Caki2 (cell line): Measurements from ENCODE around the gene SGCD. TPM values are rescaled to one million over a fixed set of nuclear protein-coding genes. Genes with fewer than 3 reads are reported as not detected.
A peak's percentile ranks its signal among the peaks of the same experiment; 100 is the strongest.

ENCODE experiments used
- DNase-seq: peaks from one replicate; pipeline ENCODE4 v3.0.0-alpha.2; 2015; ENCODE audit warnings: low read depth
- in situ Hi-C: cut with HindIII; loops from 2 replicates; pipeline ENCODE4 v1.10.0; 2016; ENCODE audit warnings: low sequenced_read_pairs, low pct_unique_long_range_greater_than_20kb, mixed read lengths
- total RNA-seq: library from RNA; depleted of rRNA; stranded (reverse); fragments of >200 nt; shearing (Covaris generic); gene quantifications from 2 replicates; pipeline ENCODE4 v1.2.3, GENCODE V29; 2014; ENCODE audit warnings: low replicate concordance

Gene SGCD
- total RNA-seq, 1 experiment from 2014 or later, result not detected

GRCh38 chr5:156526081-156526925, 199.3 kb downstream of the SGCD start:
- no peak for DNase-seq
- in situ Hi-C loops, result no loop called here

- no peak for DNase-seq
- in situ Hi-C loops, result no loop called here
These were observed 200.6 kb downstream of the SGCD start for GRCh38 chr5:156527611-156528010.

GRCh38 chr5:156528673-156529072, 201.7 kb downstream of the SGCD start:
- in situ Hi-C loops, result no loop called here
- no peak for DNase-seq

- peak; percentile 22 for DNase-seq
- in situ Hi-C loops, result no loop called here
These were observed 202.9 kb downstream of the SGCD start for GRCh38 chr5:156529892-156530291.

- in situ Hi-C loops, result no loop called here
- no peak for DNase-seq
These were observed 204.2 kb downstream of the SGCD start for GRCh38 chr5:156531199-156531598.

- in situ Hi-C loops, result no loop called here
These were observed 206.0 kb downstream of the SGCD start for GRCh38 chr5:156532921-156533320.

GRCh38 chr5:156534085-156534484, 207.1 kb downstream of the SGCD start:
- DNase-seq, result no peak
- in situ Hi-C loops, result no loop called here

More at GRCh38 chr5:156532921-156533320, 206.0 kb downstream of the SGCD start:
- no peak for DNase-seq

GRCh38 chr5:156534906-156535485, 208.0 kb downstream of the SGCD start:
- in situ Hi-C loops, result no loop called here

GRCh38 chr5:156540491-156540890, 213.5 kb downstream of the SGCD start:
- in situ Hi-C loops, result no loop called here
- no peak for DNase-seq

More at GRCh38 chr5:156534906-156535485, 208.0 kb downstream of the SGCD start:
- no peak for DNase-seq

- no peak for DNase-seq
- in situ Hi-C loops, result no loop called here
These were observed 214.6 kb downstream of the SGCD start for GRCh38 chr5:156541582-156541981.

GRCh38 chr5:156543348-156544145, 216.6 kb downstream of the SGCD start:
- in situ Hi-C loops, result no loop called here
- DNase-seq, result no peak

- in situ Hi-C loops, result no loop called here
- DNase-seq, result no peak
These were observed 225.9 kb downstream of the SGCD start for GRCh38 chr5:156552855-156553358.

- DNase-seq, result no peak
- in situ Hi-C loops, result no loop called here
These were observed 229.9 kb downstream of the SGCD start for GRCh38 chr5:156556666-156557406.

GRCh38 chr5:156560002-156560401, 233.0 kb downstream of the SGCD start:
- no peak for DNase-seq
- in situ Hi-C loops, result no loop called here

- in situ Hi-C loops, result no loop called here
- no peak for DNase-seq
These were observed 234.7 kb downstream of the SGCD start for GRCh38 chr5:156561651-156562050.

GRCh38 chr5:156570615-156571014, 243.7 kb downstream of the SGCD start:
- no peak for DNase-seq
- in situ Hi-C loops, result no loop called here

GRCh38 chr5:156581725-156582124, 254.8 kb downstream of the SGCD start:
- in situ Hi-C loops, result no loop called here
- DNase-seq, result no peak

GRCh38 chr5:156582193-156582598, 255.2 kb downstream of the SGCD start:
- in situ Hi-C loops, result no loop called here

More at GRCh38 chr5:156582193-156582598, 255.2 kb downstream of the SGCD start:
- no peak for DNase-seq
